Erythroblast (primary cell): Measurements from ENCODE around the gene COL6A2.
"Not testable (repeated sequence)": the region's sequence is repeated elsewhere in the genome, so short reads cannot be mapped to it uniquely, and the experiment has no call there.

Experiments used
- DNase-seq, 2 experiments: peaks; one replicate each; lab custom pipeline; 2025; lab: John Stamatoyannopoulos, UW
- GATA1 ChIP-seq: IDR thresholded peaks from 2 replicates; pipeline ENCODE4 v1.6.1; 2011; ENCODE audit warnings: low read depth, mild to moderate bottlenecking, control low read depth, low read length, moderate library complexity
- POLR2A ChIP-seq: IDR thresholded peaks from 2 replicates; pipeline ENCODE4 v1.6.1; 2011; ENCODE audit warnings: mild to moderate bottlenecking, low read length

COL6A2 gene

DNA sequence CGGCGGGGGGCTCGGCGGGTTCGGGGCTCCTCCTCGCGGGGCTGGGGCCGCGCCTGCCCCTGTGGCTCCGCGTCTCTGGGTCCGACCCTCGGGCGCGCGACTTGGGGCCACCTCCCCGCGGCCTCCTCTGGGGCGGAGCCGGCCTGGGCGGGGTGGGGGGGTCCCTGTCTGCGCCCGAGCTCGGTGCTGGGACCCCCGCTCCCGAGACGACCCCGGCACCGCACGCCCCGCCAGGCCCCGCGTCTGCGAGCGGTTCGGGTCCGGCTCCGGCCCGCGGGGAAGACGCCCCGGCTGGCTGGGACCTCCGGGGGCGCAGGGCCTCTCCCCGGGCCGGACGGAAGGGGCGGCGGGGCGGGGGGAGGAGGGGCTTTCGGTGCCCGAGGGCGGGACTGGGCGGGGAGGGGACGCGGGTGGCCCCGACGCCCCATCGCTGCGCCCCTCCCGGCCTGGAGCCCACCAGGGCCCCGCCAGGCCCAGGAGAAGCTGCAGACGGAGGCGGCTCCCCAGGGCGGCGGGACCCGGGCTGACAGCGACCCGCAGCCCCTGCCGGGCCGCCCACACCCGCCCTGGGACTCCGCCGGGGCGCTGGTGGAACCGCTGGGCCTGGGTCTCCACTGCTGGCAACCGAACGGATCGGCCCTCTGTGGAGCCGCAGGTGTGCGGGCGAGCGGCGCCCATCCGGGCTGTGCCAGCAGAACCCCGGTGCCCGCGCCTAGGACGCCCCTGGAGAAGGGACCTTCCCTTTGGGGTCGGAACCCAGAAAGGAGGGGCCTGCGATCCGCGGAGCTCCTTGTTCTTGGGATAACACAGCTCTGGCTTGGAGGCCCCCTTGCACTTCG, 610 bp downstream of the COL6A2 start:
- DNase-seq, result no peak
- no peak for TF ChIP-seq POLR2A

DNA sequence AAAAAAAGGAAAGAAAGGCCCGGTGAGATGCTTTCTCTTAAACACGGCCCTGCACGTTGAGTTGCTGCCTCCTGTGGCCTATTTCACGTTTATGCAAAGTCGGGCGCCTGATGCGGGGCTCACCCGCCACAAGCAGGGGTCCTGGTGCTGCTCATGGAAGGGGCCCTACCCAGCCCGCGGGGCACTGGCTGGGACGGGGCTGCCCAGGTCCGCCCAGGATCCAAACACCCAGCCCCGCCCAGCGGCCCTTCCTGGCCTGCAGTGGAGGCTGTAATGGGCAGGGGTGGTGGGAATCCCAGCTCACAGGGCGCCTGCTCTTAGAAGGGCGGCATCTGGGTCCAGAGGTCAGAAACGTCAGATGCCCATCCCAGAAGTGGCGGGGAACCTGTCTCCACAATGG, 1.6 kb downstream of the COL6A2 start:
- DNase-seq, result no peak
- TF ChIP-seq GATA1 (no peak), POLR2A (no peak)

DNA sequence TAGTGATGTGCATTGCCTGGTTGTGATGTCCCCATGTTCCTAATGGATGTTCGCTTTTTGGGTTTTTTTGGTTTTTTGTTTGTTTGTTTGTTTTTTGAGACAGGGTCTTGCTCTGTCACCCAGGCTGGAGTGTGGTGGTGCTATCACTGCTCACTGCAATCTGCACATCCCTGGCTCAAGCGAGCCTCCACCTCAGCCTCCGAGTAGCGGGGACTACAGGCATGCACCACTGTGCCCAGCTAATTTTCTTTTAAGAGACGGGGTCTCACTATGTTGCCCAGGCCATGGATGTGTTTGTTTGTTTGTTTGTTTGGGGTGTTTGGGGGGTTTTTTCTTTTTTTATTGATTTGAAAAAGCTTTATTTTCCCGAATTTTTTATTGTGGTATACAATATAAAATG, 2.1 kb downstream of the COL6A2 start:
- DNase-seq, result no peak
- TF ChIP-seq GATA1 (no peak), POLR2A (no peak)

DNA sequence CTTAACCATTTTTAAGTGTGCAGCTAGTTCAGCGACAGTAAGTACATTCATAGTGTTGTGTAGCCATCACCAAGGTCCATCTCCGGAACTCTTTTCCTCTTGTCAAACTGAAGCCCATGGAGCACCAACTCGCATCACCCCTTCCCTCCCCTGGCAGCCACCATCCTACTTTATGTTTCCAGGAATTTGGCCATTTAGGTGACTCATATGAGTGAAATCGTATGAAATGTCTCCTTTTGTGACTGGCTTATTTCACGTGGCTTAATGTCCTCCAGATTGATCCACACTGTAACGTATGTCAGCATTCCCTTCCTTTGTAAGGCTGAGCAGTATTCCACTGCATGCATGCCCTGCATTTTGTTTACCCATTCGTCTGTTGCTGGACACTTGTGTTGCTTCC, 2.5 kb downstream of the COL6A2 start:
- no peak for DNase-seq

DNA sequence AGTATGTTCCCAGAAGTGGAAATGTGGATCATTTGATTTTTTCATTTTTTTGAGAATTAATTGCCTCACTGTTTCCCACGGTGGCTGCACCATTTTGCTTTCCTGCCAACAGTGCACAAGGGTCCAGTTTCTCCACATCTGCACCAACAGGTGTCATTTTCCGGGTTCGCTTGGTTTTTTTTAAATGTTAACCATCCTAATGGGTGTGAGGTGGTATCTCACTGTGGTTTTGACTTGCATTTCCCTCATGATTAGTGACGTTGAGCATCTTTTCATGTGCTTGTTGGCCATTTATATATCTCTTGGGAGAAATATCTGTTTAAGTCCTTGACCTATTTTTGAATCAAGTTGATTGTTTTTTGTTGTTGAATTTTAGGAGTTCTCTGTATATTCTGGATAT, 3.0 kb downstream of the COL6A2 start:
- TF ChIP-seq POLR2A (no peak), GATA1 (no peak)
- DNase-seq, result no peak

More for the DNA sequence above, 2.5 kb downstream of the COL6A2 start:
- TF ChIP-seq POLR2A, result no peak

DNA sequence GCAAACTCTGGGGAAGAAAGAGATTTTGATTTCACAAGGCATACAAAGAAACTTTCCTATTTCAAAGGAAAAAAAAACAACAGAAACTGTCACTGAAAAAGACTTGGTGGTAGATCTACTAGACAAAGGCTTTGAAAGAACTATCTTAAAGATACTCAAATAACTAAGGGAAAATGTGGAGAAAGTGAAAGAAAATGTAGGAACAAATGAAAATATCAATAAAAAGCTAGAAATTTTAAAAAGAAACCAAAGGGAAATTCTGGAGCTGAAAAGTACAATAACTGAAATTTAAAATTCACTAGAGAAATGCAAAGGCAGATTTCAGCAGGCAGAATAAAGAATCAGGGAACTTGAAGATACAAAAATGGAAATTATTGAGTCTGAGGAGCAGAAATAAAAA, 6.2 kb downstream of the COL6A2 start:
- DNase-seq, result no peak
- no peak for TF ChIP-seq POLR2A
- no peak for TF ChIP-seq GATA1

DNA sequence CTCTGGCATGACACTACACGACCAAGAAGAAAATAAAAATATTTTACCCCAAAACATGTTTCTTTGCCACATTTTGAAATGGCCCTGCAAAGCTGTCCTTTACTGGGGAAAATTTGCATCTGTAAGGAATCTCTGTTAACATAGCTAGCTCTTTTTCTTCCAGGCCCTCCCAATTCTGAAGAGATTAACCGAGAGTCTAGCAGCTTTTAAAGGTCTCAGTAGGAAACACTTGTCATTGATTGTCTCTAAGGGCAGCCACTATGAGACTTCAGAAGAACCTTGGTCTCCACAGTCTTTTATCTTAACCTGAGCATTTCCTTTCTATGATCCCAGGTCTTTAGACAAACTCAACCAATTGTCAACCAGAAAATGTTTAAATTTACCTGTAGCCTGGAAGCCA, 9.5 kb downstream of the COL6A2 start:
- DNase-seq, result not testable (repeated sequence)

DNA sequence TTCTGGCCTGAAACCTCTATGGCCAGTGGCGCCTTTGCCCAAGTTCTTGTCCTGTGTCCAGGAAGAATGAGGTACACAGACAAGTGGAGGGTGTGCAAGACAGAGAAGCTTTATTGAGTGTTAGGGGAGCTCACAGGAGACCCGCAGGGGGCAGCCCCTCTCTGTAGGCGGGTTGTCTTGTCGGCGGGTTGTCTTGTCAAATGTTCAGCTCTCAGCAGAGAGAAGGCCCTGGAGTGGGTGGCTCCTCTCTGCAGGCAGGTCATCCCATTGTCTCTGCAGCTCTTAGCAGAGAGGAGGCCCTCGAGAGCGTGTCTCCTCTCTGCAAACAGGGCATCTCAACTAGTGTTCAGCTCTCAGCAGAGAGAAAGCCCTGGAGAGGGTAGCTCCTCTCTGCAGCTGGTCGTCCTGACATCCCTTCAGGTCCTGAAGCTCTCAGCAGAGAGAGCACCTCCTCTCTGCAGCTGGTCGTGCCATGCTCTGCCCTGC, 11.0 kb downstream of the COL6A2 start:
- no peak for DNase-seq
- TF ChIP-seq POLR2A, result no peak
- TF ChIP-seq GATA1, result no peak

DNA sequence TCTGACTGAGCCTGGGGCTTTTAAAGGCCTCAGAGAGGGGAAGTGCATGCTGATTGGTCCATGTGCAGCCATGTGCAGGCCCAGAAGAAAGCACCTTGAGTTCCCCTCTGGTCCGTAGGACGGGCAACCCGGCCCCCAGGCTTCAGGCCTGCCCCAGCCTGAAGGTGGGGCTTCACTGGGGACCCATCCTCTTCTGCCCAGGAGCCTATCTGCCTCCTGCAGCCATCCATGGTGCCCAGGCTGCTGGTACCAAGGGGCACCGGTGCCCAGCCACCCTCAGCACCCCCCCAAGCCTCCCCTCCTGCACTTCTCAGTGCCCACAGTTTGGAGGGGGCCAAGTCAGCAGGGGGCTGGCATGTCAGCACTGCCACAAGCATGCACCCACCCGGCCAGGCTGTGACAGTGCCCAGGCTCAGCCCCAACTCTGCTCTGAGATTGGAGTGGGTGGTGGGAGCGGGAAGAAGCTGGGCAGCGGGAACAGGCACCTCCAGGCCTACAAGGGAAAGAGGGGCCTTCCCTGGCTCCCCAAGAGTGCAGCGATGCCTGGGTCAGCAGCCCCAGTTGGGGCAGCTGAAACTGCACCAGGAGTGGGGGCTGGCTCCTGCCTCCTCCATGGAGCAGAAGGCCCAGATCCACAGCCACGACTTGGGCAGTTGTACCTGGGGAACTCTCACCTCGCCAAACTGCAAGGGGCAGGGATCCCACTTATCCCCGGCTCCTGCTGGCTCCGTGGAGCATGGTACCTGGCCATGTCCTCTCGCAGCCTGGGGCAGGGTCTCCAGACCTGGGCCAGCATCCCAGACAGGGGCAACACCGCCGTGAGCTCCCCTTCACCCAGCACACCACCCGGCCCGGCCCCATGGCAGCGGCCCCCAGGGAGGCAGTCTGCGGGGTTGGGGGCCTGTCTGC, 11.7 kb downstream of the COL6A2 start:
- DNase-seq, result no peak
- TF ChIP-seq GATA1, result no peak
- no peak for TF ChIP-seq POLR2A

DNA sequence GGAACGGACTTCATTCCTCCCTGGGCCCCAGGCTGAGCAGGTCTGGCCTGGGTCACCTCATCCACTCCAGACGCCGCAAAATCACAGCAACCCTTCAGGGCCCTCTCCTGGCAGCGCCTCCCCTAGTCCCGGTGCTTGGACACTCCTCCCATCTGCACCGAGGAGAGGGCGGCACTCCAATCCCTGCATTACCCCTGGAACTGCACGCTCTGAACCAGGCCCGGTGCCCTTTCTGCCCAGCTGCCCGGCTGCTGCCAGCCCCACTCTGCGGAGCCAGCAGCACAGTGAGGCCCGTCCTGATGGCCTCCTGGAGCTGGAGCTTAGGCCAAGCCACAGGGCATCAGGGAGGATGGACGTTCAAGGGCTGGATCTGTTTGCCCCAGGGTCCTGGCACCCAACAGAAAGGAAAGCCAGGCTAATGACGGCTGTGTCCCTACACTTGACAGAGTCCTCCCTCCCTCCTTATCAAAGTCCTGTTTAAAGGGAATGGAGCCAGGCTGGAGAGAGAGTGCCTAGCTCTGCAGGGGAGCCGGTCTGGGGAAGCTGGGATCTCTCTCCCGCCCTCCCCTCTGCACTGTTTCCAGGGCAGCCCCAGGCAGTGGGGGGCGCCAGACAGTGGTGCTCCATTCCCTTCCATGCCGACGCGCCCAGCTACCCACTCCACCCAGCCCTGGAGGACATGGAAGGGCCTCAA, 12.7 kb downstream of the COL6A2 start:
- DNase-seq, result no peak
- no peak for TF ChIP-seq POLR2A
- TF ChIP-seq GATA1, result no peak

DNA sequence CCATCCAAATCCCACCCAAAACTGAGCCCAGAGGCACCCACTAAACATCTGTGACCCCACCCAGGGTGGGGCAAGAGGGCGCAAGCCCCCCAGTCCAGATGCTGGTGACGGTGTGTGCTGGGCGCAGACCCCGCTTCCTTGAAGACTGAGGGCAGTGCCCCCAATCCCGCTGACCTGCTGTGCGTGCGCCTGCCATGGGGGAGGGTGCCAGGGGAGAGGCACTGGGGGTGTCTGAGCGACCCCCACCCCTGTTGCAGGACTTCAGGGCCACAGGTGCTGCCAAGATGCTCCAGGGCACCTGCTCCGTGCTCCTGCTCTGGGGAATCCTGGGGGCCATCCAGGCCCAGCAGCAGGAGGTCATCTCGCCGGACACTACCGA, 13.3 kb downstream of the COL6A2 start:
- no peak for DNase-seq
- TF ChIP-seq GATA1, result no peak
- no peak for TF ChIP-seq POLR2A

DNA sequence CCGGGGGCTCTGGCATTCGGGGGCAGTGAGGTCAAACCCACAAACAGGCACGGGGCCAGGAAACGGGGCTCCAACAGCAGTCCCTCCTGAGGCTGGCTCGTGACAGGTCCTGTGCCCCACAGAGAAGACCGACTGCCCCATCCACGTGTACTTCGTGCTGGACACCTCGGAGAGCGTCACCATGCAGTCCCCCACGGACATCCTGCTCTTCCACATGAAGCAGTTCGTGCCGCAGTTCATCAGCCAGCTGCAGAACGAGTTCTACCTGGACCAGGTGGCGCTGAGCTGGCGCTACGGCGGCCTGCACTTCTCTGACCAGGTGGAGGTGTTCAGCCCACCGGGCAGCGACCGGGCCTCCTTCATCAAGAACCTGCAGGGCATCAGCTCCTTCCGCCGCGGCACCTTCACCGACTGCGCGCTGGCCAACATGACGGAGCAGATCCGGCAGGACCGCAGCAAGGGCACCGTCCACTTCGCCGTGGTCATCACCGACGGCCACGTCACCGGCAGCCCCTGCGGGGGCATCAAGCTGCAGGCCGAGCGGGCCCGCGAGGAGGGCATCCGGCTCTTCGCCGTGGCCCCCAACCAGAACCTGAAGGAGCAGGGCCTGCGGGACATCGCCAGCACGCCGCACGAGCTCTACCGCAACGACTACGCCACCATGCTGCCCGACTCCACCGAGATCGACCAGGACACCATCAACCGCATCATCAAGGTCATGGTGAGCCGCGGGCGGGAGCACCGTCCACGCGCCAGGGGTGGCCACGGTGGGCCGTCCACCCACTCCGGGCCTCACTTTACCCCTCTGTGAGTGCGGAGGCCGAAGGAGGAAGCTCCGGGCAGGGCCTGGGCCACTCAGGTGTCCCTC, 14.2 kb downstream of the COL6A2 start:
- no peak for DNase-seq
- no peak for TF ChIP-seq GATA1

DNA sequence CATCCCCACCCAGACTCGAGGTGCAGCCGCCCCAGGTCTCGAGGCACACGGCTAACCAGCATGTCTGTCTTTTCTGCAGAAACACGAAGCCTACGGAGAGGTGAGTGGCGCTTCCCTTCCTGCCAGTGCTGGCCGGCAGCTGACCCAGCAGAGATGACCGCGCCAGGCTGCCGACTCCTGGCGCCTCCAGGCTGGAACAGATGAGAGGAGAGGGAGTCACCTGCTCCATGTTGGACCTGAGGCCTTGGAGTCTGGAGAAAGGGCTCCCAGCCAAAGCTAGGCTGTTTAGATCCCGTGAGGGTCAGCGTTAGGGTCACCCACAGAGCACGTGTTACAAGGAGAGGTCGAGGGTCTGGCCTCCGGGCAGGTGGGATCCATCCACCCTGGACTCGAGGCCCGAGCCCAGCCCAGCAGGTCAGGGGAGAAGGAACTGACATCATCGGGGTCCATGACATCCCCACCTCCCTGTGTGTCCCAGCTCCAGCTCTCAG, 14.9 kb downstream of the COL6A2 start:
- DNase-seq, result no peak
- TF ChIP-seq GATA1 (no peak), POLR2A (no peak)
